NCI-H1436 treated with DMSO at 0.1 percent for 48 hours (cell line): ENCODE data around the gene ST14.
"Not testable (repeated sequence)": the region's sequence is repeated elsewhere in the genome, so short reads cannot be mapped to it uniquely, and the experiment has no call there.

Source experiments
- DNase-seq: peaks from one replicate; lab custom pipeline; 2025; lab: John Stamatoyannopoulos, UW

The ST14 gene

GRCh38 chr11:130164221-130164570 is 4.6 kb downstream of the ST14 start:
- DNase-seq, result no peak

GRCh38 chr11:130165601-130166456 is 6.2 kb downstream of the ST14 start:
- no peak for DNase-seq

- DNase-seq, result no peak
Observed at GRCh38 chr11:130166457-130166784, 6.8 kb downstream of the ST14 start.

GRCh38 chr11:130167146-130167545 is 7.6 kb downstream of the ST14 start:
- DNase-seq, result no peak

GRCh38 chr11:130168105-130168504 is 8.5 kb downstream of the ST14 start:
- no peak for DNase-seq

GRCh38 chr11:130170345-130170744 is 10.8 kb downstream of the ST14 start:
- DNase-seq, result no peak

GRCh38 chr11:130171534-130171933 is 12.0 kb downstream of the ST14 start:
- DNase-seq, result no peak

GRCh38 chr11:130172001-130172400 is 12.4 kb downstream of the ST14 start:
- DNase-seq, result not testable (repeated sequence)

GRCh38 chr11:130174642-130175041 is 15.1 kb downstream of the ST14 start:
- no peak for DNase-seq

- DNase-seq, result no peak
Observed at GRCh38 chr11:130175898-130176297, 16.3 kb downstream of the ST14 start.

- no peak for DNase-seq
Observed at GRCh38 chr11:130177782-130178181, 18.2 kb downstream of the ST14 start.

- DNase-seq, result no peak
Observed at GRCh38 chr11:130178441-130179339, 19.1 kb downstream of the ST14 start.

- DNase-seq, result no peak
Observed at GRCh38 chr11:130179396-130180306, 20.1 kb downstream of the ST14 start.

- no peak for DNase-seq
Observed at GRCh38 chr11:130180491-130180890, 20.9 kb downstream of the ST14 start.

GRCh38 chr11:130180896-130181294 is 21.3 kb downstream of the ST14 start:
- no peak for DNase-seq

- DNase-seq, result peak; percentile 33
Observed at GRCh38 chr11:130181295-130182272, 22.0 kb downstream of the ST14 start.

GRCh38 chr11:130183878-130184610 is 24.5 kb downstream of the ST14 start:
- DNase-seq, result no peak

- no peak for DNase-seq
Observed at GRCh38 chr11:130187096-130187495, 27.5 kb downstream of the ST14 start.

- no peak for DNase-seq
Observed at GRCh38 chr11:130188047-130188446, 28.5 kb downstream of the ST14 start.
